Calu3 (cell line): Measurements from ENCODE around the gene CES4A. TPM values are rescaled to one million over a fixed set of nuclear protein-coding genes. Genes with fewer than 3 reads are reported as not detected.

Experiments used
- BruUV-seq: library from RNA; stranded (reverse); fragments of 400-500 nt; replicated peaks from 2 replicates; lab custom pipeline; 2021; lab: Mats Ljungman, UMichigan
- CTCF ChIA-PET: fragments of 300-600 bp; sonication (Branson Sonifier 250); formaldehyde crosslinking; loops from one replicate; lab custom pipeline; 2022; ENCODE audit warnings: antibody characterized with exemption; lab: Charles Lee
- DNase-seq: peaks from one replicate; pipeline ENCODE4 v3.0.0; 2022
- H3K27ac Mint-ChIP-seq: one replicate; pipeline ENCODE4 v1.8.0; 2022; ENCODE audit warnings: mixed read lengths; ENCODE audit not compliant: unreplicated experiment
- H3K27me3 Mint-ChIP-seq: one replicate; pipeline ENCODE4 v1.8.0; 2022; ENCODE audit warnings: mixed read lengths; ENCODE audit not compliant: unreplicated experiment
- H3K36me3 Mint-ChIP-seq: one replicate; pipeline ENCODE4 v1.8.0; 2022; ENCODE audit warnings: mild to moderate bottlenecking, moderate library complexity, mixed read lengths; ENCODE audit not compliant: insufficient read depth, unreplicated experiment
- H3K4me1 Mint-ChIP-seq: one replicate; pipeline ENCODE4 v1.8.0; 2022; ENCODE audit warnings: mild to moderate bottlenecking, low read depth, mixed read lengths; ENCODE audit not compliant: unreplicated experiment
- H3K4me3 Mint-ChIP-seq: one replicate; pipeline ENCODE4 v1.8.0; 2022; ENCODE audit warnings: mild to moderate bottlenecking, low read depth, moderate library complexity, mixed read lengths; ENCODE audit not compliant: unreplicated experiment
- H3K9me3 Mint-ChIP-seq: one replicate; pipeline ENCODE4 v1.8.0; 2022; ENCODE audit warnings: low read depth, mixed read lengths; ENCODE audit not compliant: unreplicated experiment
- intact Hi-C: fragments of 100-400 bp; cut with micrococcal nuclease; formaldehyde crosslinking; loops from one replicate; pipeline ENCODE4 v1.10.0; 2022; ENCODE audit not compliant: unreplicated experiment
- total RNA-seq: library from RNA; stranded (reverse); gene quantifications from 2 replicates; pipeline ENCODE4 v1.2.3, GENCODE V29; 2022
- TF ChIP-seq, protein P1 (sequence below): fragments of 200-600 bp; IDR thresholded peaks from one replicate; pipeline ENCODE4 v1.8.0; 2022; ENCODE audit warnings: antibody characterized with exemption; ENCODE audit not compliant: unreplicated experiment

Gene CES4A
- total RNA-seq, 1 experiment from 2014 or later: not detected

DNA sequence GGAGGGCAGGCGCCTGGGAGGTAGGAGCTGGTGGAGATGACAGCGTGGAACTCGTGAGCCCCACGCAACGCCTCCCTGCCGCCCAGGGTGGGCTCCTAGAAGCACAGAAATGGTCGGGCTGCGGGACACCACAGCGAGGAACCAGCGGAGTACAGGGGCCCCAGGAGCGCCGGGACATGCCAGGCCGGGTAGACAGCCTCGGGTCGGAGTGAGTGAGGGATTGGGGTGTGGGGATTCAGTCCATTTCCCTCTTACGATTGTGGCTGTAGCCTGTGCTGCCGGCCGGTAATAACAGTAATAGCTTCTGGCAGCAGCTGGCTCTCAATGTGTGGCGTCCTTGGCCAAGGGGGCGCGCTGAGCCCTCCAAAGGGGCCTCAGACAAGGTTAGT is 39.6 kb upstream of the CES4A start:
- TF ChIP-seq, protein P1, sequence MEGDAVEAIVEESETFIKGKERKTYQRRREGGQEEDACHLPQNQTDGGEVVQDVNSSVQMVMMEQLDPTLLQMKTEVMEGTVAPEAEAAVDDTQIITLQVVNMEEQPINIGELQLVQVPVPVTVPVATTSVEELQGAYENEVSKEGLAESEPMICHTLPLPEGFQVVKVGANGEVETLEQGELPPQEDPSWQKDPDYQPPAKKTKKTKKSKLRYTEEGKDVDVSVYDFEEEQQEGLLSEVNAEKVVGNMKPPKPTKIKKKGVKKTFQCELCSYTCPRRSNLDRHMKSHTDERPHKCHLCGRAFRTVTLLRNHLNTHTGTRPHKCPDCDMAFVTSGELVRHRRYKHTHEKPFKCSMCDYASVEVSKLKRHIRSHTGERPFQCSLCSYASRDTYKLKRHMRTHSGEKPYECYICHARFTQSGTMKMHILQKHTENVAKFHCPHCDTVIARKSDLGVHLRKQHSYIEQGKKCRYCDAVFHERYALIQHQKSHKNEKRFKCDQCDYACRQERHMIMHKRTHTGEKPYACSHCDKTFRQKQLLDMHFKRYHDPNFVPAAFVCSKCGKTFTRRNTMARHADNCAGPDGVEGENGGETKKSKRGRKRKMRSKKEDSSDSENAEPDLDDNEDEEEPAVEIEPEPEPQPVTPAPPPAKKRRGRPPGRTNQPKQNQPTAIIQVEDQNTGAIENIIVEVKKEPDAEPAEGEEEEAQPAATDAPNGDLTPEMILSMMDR: no peak
- DNase-seq: no peak
- H3K27ac Mint-ChIP-seq: no peak overlapping the region
- peaks cover 29% of the 10 kb centered on the region for H3K27me3 Mint-ChIP-seq
- peaks cover 24% of the 10 kb centered on the region for H3K4me1 Mint-ChIP-seq
- peak overlapping the region; percentile 77 for H3K4me3 Mint-ChIP-seq
- intact Hi-C loops: loop anchor here (5.0 kb wide), 2 partner anchors 52 to 238 kb away; no protein-coding TSS in a partner anchor
- H3K9me3 Mint-ChIP-seq: no peaks in the 10 kb centered on the region
- CTCF ChIA-PET: no interaction called here
- H3K36me3 Mint-ChIP-seq: peaks cover 33% of the 10 kb centered on the region
- no TSS peak for BruUV-seq

GRCh38 chr16:66949472-66949871 is 38.9 kb upstream of the CES4A start:
- Mint-ChIP-seq H3K9me3 (no peaks in the 10 kb centered on the region), H3K27ac (no peak overlapping the region), H3K4me1 (peaks cover 29% of the 10 kb centered on the region), H3K4me3 (no peak overlapping the region), H3K36me3 (peaks cover 26% of the 10 kb centered on the region), H3K27me3 (peaks cover 29% of the 10 kb centered on the region)
- intact Hi-C loops: loop anchor here (5.0 kb wide), 2 partner anchors 52 to 238 kb away; no protein-coding TSS in a partner anchor
- CTCF ChIA-PET: no interaction called here
- TF ChIP-seq, protein P1: no peak
- BruUV-seq: no TSS peak
- DNase-seq: no peak

GRCh38 chr16:66950437-66950836 is 38.0 kb upstream of the CES4A start:
- no TSS peak for BruUV-seq
- CTCF ChIA-PET: no interaction called here
- DNase-seq: no peak
- Mint-ChIP-seq H3K36me3 (peaks cover 24% of the 10 kb centered on the region), H3K27me3 (peaks cover 29% of the 10 kb centered on the region), H3K9me3 (no peaks in the 10 kb centered on the region), H3K4me3 (no peak overlapping the region), H3K4me1 (peaks cover 29% of the 10 kb centered on the region), H3K27ac (no peak overlapping the region)
- intact Hi-C loops: no loop called here
- TF ChIP-seq, protein P1: no peak

- Mint-ChIP-seq H3K9me3 (no peaks in the 10 kb centered on the region), H3K27ac (no peak overlapping the region), H3K4me1 (peaks cover 29% of the 10 kb centered on the region), H3K27me3 (peaks cover 29% of the 10 kb centered on the region), H3K36me3 (peaks cover 24% of the 10 kb centered on the region), H3K4me3 (no peak overlapping the region)
- intact Hi-C loops: no loop called here
- CTCF ChIA-PET: interaction anchor here (0.9 kb wide), 1 partner anchor 9 kb away, joined by 3 read pairs; no protein-coding TSS in a partner anchor
- no TSS peak for BruUV-seq
- DNase-seq: no peak
- TF ChIP-seq, protein P1: no peak
Observed at GRCh38 chr16:66950971-66951790, 37.2 kb upstream of the CES4A start.
